Upper lobe of left lung (tissue), 4 donors: ENCODE measurements around the gene NSUN2.

Experiments
- EP300 ChIP-seq, 4 donors: sonication (generic); formaldehyde crosslinking; IDR thresholded peaks; one replicate each; pipeline ENCODE4 v1.5.1; 2017; ENCODE audit warnings: antibody characterized with exemption in 4 of 4, control low read depth in 2 of 4
- POLR2A ChIP-seq, 4 donors: fragments of 450-650 bp; IDR thresholded peaks; one replicate each; pipeline ENCODE4 v1.5.1; 2016 to 2017; ENCODE audit warnings: antibody characterized with exemption in 4 of 4, mild to moderate bottlenecking in 2 of 4
- POLR2AphosphoS5 ChIP-seq, 2 donors: sonication (generic); formaldehyde crosslinking; IDR thresholded peaks; one replicate each; pipeline ENCODE4 v1.5.1; 2017; ENCODE audit warnings: antibody characterized with exemption in 2 of 2
- TF ChIP-seq, protein P1 (sequence below), 6 experiments: fragments of 450-650 bp in 4 of 6; fragments of 200-600 bp in 2 of 6; sonication (generic) in 2 of 6; IDR thresholded peaks; one replicate each; pipeline ENCODE4 v1.5.1; 2016 to 2019; ENCODE audit warnings: antibody characterized with exemption in 6 of 6

DNA sequence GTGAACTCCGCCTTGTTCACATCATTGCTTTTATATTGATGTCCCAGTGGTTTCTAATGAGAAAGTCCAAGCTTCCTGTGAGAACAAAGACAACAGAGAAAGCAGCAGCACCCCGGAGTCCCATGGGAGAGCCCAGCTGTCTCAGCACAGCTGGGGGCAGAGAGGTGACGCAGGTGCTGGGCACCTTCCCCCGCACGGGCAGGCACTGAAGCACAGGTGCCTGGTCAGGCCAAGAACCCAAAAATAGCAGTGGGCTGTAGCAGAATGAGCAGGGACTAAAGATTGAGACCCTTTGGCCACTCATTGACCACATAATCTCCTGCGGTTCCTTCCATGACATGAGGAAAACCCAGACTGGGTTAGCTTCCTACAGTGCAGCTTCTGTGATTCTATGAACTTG lies 19.2 kb upstream of the NSUN2 start:
- TF ChIP-seq, protein P1, sequence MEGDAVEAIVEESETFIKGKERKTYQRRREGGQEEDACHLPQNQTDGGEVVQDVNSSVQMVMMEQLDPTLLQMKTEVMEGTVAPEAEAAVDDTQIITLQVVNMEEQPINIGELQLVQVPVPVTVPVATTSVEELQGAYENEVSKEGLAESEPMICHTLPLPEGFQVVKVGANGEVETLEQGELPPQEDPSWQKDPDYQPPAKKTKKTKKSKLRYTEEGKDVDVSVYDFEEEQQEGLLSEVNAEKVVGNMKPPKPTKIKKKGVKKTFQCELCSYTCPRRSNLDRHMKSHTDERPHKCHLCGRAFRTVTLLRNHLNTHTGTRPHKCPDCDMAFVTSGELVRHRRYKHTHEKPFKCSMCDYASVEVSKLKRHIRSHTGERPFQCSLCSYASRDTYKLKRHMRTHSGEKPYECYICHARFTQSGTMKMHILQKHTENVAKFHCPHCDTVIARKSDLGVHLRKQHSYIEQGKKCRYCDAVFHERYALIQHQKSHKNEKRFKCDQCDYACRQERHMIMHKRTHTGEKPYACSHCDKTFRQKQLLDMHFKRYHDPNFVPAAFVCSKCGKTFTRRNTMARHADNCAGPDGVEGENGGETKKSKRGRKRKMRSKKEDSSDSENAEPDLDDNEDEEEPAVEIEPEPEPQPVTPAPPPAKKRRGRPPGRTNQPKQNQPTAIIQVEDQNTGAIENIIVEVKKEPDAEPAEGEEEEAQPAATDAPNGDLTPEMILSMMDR (IDR thresholded peaks at IDR 0.05): no peak
- TF ChIP-seq POLR2AphosphoS5 (IDR thresholded peaks at IDR 0.05) (no peak), EP300 (IDR thresholded peaks at IDR 0.05) (no peak), POLR2A (IDR thresholded peaks at IDR 0.05) (no peak)
